K562 (cell line): ENCODE data around the gene IPO7. TPM values are rescaled to one million over a fixed set of nuclear protein-coding genes. Genes with fewer than 3 reads are reported as not detected.

ENCODE experiments used
- BHLHE40 ChIP-seq: IDR thresholded peaks from 2 replicates; pipeline ENCODE4 v1.6.1; 2011; ENCODE audit warnings: low read length, improper control_type of control experiment
- CC2D1A ChIP-seq: fragments of 450-650 bp; IDR thresholded peaks from 2 replicates; pipeline ENCODE4 v1.6.1; 2017; ENCODE audit warnings: mild to moderate bottlenecking
- GABPB1 ChIP-seq: sonication (generic); formaldehyde crosslinking; IDR thresholded peaks from 2 replicates; pipeline ENCODE4 v1.8.0; 2022; ENCODE audit warnings: mild to moderate bottlenecking, missing genetic modification reagents
- MECOM ChIP-seq: fragments of 250-450 bp; sonication (Bioruptor Pico); IDR thresholded peaks from 2 replicates; pipeline ENCODE4 v1.8.0; 2022; ENCODE audit warnings: inconsistent platforms
- NFYB ChIP-seq: IDR thresholded peaks from 2 replicates; pipeline ENCODE4 v1.6.1; 2011; ENCODE audit warnings: mild to moderate bottlenecking, moderate library complexity; ENCODE audit not compliant: insufficient read length; ENCODE audit errors: extremely low read depth
- RNF2 ChIP-seq: sonication (generic); IDR thresholded peaks from 2 replicates; pipeline ENCODE4 v1.6.1; 2016
- SRSF3 ChIP-seq: fragments of 200-400 bp; formaldehyde crosslinking; IDR thresholded peaks from 2 replicates; pipeline ENCODE4 v1.6.1; 2016; ENCODE audit warnings: mild to moderate bottlenecking, low read length, moderate library complexity; ENCODE audit not compliant: insufficient read depth
- TEAD1 ChIP-seq, 2 experiments: fragments of 450-650 bp in 1 of 2; sonication (generic) in 1 of 2; formaldehyde crosslinking; IDR thresholded peaks; 2 replicates each; pipeline versions ENCODE4 v1.4.0 to v1.8.0; 2020 to 2022; ENCODE audit warnings: mild to moderate bottlenecking in 2 of 2, missing genetic modification reagents in 1 of 2
- TFAM ChIP-seq: fragments of 250-450 bp; sonication (Bioruptor Pico); conservative IDR thresholded peaks from 2 replicates; pipeline ENCODE4 v1.5.0; 2021; ENCODE audit warnings: mild to moderate bottlenecking, moderate library complexity
- ZBTB8A ChIP-seq: fragments of 450-650 bp; IDR thresholded peaks from 2 replicates; pipeline ENCODE4 v1.6.1; 2018; ENCODE audit warnings: mild to moderate bottlenecking, moderate library complexity; ENCODE audit not compliant: partially characterized antibody
- ZNF584 ChIP-seq: fragments of 200-800 bp; sonication (Bioruptor generic); IDR thresholded peaks from 2 replicates; pipeline ENCODE4 v1.6.1; 2016; ENCODE audit warnings: low read depth, mild to moderate bottlenecking, missing genetic modification characterization, missing compliant biosample characterization
- ZNF589 ChIP-seq: fragments of 200-800 bp; sonication (Bioruptor generic); IDR thresholded peaks from 2 replicates; pipeline ENCODE4 v1.6.1; 2016; ENCODE audit warnings: low read depth, missing genetic modification characterization, missing compliant biosample characterization
- ZNF76 ChIP-seq: fragments of 250-450 bp; sonication (Bioruptor Pico); IDR thresholded peaks from 2 replicates; pipeline ENCODE4 v1.4.0; 2020; ENCODE audit warnings: mild to moderate bottlenecking, moderate library complexity, borderline replicate concordance
- polyA plus RNA-seq, 8 experiments: library from polyadenylated mRNA; depleted of rRNA in 4 of 8; stranded (reverse) in 5 of 8; unstranded in 3 of 8; fragments of >200 nt; fragmentation: Nextera tagmentation in 2 of 8; fragmentation: Illumina TruSeq in 1 of 8; extraction: Ambion mirVana in 2 of 8; extraction: Trizol in 1 of 8; gene quantifications; 2 replicates each; pipeline versions ENCODE4 v1.2.1 to v1.2.3, GENCODE V29; 2011 to 2014; ENCODE audit warnings: inconsistent platforms in 1 of 8, missing spikeins in 1 of 8
- total RNA-seq, 7 experiments: library from RNA; depleted of rRNA in 6 of 7; stranded (reverse); fragments of >200 nt in 6 of 7; fragmentation: Illumina TruSeq in 2 of 7; extraction: Trizol in 2 of 7; gene quantifications; 2 replicates each; pipeline versions ENCODE4 v1.2.1 to v1.2.3, GENCODE V29; 2011 to 2021; ENCODE audit warnings: low replicate concordance in 1 of 7
- TF ChIP-seq, protein P1 (sequence below): fragments of 450-650 bp; IDR thresholded peaks from 2 replicates; pipeline ENCODE4 v1.6.1; 2016; ENCODE audit warnings: low read depth
- TF ChIP-seq, protein P2 (sequence below): fragments of 250-450 bp; sonication (Bioruptor Pico); IDR thresholded peaks from 2 replicates; pipeline ENCODE4 v1.4.0; 2020; ENCODE audit warnings: mild to moderate bottlenecking, moderate library complexity, borderline replicate concordance

Gene IPO7
- total and polyA plus RNA-seq, 9 of the 15 experiments (the other 6 are each of a cell fraction or from before 2014, with no cell fraction given), result 23.6 to 138 (median 110) TPM

DNA sequence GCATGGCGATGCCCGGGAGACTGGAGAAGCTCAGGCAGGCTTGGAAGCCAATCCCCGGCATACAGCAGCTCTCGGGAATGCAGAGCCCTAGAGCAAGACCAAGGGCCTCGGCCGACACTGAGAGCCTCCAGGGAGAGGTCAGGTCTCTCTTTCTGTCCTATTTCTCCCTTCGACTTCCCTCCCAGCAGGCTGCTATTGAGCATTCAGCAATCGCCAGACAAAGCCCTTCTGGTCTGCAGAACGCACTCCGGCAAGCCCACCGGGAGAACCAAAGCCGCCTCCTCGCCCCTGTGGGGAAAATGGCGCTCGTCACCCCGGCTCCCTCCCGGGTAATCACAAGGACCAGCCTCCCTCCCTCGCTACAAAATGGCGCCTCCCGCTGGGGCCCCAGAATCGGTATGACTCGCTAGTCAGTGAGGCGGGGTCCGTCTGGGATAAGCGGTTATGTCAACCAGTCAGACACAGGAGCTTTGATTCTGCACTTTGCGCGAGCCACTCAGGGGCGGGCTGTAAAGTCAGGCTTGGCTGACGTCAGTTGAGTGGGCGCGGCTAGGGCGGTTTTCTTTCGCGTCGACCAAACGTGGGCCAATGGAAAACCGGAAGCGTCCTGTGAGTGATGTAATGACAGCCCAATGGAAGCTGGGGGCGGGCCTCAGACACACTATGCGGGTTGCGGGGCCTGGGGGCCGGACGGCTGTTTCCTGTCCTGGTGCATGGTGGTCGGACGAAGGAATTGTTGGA is 76.0 kb downstream of the IPO7 start, which contains the start of gene ZNF143 (continued):
- TF ChIP-seq TEAD1 (CRISPR knock-in tag; IDR thresholded peaks at IDR 0.05) (peak in 1 of 2 experiments; percentile 40; a peak in 1 of 4 replicates), ZBTB8A (no peak), SRSF3 (0 out of 2 replicates have a peak, but pooled peaks have one; percentile 84), ZNF589 (no peak), GABPB1 (CRISPR knock-in tag) (peak; percentile 93), BHLHE40 (peak; percentile 26), ZNF584 (no peak), CC2D1A (peak; percentile 10), MECOM (CRISPR knock-in tag) (no peak), ZNF76 (CRISPR knock-in tag) (peak; percentile 78; the same call in 1 of the 2 replicates), TFAM (CRISPR knock-in tag) (no peak), RNF2 (peak; percentile 71), NFYB (peak; percentile 97)
- TF ChIP-seq, protein P1, sequence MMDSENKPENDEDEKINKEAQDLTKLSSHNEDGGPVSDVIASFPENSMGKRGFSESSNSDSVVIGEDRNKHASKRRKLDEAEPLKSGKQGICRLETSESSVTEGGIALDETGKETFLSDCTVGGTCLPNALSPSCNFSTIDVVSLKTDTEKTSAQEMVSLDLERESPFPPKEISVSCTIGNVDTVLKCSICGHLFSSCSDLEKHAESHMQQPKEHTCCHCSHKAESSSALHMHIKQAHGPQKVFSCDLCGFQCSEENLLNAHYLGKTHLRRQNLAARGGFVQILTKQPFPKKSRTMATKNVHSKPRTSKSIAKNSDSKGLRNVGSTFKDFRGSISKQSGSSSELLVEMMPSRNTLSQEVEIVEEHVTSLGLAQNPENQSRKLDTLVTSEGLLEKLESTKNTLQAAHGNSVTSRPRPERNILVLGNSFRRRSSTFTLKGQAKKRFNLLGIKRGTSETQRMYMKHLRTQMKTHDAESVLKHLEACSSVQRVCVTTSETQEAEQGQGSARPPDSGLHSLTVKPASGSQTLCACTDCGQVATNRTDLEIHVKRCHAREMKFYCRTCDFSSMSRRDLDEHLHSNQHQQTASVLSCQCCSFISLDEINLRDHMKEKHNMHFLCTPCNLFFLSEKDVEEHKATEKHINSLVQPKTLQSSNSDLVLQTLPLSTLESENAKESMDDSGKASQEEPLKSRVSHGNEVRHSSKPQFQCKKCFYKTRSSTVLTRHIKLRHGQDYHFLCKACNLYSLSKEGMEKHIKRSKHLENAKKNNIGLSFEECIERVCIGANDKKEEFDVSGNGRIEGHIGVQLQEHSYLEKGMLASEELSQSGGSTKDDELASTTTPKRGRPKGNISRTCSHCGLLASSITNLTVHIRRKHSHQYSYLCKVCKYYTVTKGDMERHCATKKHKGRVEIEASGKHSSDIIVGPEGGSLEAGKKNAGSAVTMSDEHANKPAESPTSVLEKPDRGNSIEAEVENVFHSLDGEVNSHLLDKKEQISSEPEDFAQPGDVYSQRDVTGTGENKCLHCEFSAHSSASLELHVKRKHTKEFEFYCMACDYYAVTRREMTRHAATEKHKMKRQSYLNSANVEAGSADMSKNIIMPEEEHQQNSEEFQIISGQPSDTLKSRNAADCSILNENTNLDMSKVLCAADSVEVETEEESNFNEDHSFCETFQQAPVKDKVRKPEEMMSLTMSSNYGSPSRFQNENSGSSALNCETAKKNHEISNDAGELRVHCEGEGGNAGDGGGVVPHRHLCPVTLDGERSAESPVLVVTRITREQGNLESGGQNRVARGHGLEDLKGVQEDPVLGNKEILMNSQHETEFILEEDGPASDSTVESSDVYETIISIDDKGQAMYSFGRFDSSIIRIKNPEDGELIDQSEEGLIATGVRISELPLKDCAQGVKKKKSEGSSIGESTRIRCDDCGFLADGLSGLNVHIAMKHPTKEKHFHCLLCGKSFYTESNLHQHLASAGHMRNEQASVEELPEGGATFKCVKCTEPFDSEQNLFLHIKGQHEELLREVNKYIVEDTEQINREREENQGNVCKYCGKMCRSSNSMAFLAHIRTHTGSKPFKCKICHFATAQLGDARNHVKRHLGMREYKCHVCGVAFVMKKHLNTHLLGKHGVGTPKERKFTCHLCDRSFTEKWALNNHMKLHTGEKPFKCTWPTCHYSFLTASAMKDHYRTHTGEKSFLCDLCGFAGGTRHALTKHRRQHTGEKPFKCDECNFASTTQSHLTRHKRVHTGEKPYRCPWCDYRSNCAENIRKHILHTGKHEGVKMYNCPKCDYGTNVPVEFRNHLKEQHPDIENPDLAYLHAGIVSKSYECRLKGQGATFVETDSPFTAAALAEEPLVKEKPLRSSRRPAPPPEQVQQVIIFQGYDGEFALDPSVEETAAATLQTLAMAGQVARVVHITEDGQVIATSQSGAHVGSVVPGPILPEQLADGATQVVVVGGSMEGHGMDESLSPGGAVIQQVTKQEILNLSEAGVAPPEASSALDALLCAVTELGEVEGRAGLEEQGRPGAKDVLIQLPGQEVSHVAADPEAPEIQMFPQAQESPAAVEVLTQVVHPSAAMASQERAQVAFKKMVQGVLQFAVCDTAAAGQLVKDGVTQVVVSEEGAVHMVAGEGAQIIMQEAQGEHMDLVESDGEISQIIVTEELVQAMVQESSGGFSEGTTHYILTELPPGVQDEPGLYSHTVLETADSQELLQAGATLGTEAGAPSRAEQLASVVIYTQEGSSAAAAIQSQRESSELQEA, result peak; percentile 46; the same call in 1 of the 2 replicates
- TF ChIP-seq, protein P2, sequence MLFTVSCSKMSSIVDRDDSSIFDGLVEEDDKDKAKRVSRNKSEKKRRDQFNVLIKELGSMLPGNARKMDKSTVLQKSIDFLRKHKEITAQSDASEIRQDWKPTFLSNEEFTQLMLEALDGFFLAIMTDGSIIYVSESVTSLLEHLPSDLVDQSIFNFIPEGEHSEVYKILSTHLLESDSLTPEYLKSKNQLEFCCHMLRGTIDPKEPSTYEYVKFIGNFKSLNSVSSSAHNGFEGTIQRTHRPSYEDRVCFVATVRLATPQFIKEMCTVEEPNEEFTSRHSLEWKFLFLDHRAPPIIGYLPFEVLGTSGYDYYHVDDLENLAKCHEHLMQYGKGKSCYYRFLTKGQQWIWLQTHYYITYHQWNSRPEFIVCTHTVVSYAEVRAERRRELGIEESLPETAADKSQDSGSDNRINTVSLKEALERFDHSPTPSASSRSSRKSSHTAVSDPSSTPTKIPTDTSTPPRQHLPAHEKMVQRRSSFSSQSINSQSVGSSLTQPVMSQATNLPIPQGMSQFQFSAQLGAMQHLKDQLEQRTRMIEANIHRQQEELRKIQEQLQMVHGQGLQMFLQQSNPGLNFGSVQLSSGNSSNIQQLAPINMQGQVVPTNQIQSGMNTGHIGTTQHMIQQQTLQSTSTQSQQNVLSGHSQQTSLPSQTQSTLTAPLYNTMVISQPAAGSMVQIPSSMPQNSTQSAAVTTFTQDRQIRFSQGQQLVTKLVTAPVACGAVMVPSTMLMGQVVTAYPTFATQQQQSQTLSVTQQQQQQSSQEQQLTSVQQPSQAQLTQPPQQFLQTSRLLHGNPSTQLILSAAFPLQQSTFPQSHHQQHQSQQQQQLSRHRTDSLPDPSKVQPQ (CRISPR knock-in tag), result no peak
